DND-41 (cell line): ENCODE measurements around the gene PLXNB3.
A peak's percentile ranks its signal among the peaks of the same experiment; 100 is the strongest.

Experiments used
- ATAC-seq: fragments of 200-7000 bp; cut with Tn5 transposase; 3 replicates; pipeline ENCODE4 v1.9.1; 2021; ENCODE audit warnings: low read depth; ENCODE audit not compliant: insufficient read depth
- DNase-seq: peaks from one replicate; pipeline ENCODE4 v3.0.0-alpha.2; 2020
- H2AFZ ChIP-seq: 2 replicates; pipeline ENCODE4 v1.6.0; 2012; ENCODE audit warnings: low read depth, low read length
- H3K27ac ChIP-seq: 2 replicates; pipeline ENCODE4 v1.5.1; 2012; ENCODE audit warnings: low read length, inconsistent platforms
- H3K27me3 ChIP-seq: fragments of 200-600 bp; sonication (generic); 2 replicates; pipeline ENCODE4 v1.6.0; 2012; ENCODE audit warnings: low read length, mild to moderate bottlenecking, inconsistent platforms; ENCODE audit not compliant: insufficient read depth, poor library complexity
- H3K36me3 ChIP-seq: 2 replicates; pipeline ENCODE4 v1.5.1; 2012; ENCODE audit warnings: low read length, inconsistent platforms; ENCODE audit not compliant: insufficient read depth
- H3K4me1 ChIP-seq: 2 replicates; pipeline ENCODE4 v1.5.1; 2012; ENCODE audit warnings: mild to moderate bottlenecking, low read length; ENCODE audit not compliant: insufficient read depth
- H3K4me2 ChIP-seq: 2 replicates; pipeline ENCODE4 v1.6.0; 2012; ENCODE audit warnings: mild to moderate bottlenecking, moderate library complexity, low read length, inconsistent platforms; ENCODE audit not compliant: insufficient read depth
- H3K4me3 ChIP-seq, 2 experiments: fragments of 200-600 bp in 1 of 2; shearing (Covaris generic) in 1 of 2; 2 replicates each; pipeline ENCODE4 v1.5.1; 2012 to 2016; ENCODE audit warnings: inconsistent platforms in 2 of 2, low read length in 2 of 2, mild to moderate bottlenecking in 2 of 2, low read depth in 1 of 2, moderate library complexity in 1 of 2
- H3K79me2 ChIP-seq: 2 replicates; pipeline ENCODE4 v1.6.0; 2012; ENCODE audit warnings: low read length, inconsistent platforms; ENCODE audit not compliant: insufficient read depth
- H3K9ac ChIP-seq: 2 replicates; pipeline ENCODE4 v1.6.0; 2012; ENCODE audit warnings: low read depth, mild to moderate bottlenecking, inconsistent platforms, low read length, moderate library complexity
- H3K9me3 ChIP-seq: 2 replicates; pipeline ENCODE4 v1.5.1; 2012; ENCODE audit warnings: low read length, moderate library complexity, mild to moderate bottlenecking, inconsistent platforms; ENCODE audit not compliant: insufficient read depth, severe bottlenecking
- H4K20me1 ChIP-seq: 2 replicates; pipeline ENCODE4 v1.6.0; 2012; ENCODE audit warnings: low read length; ENCODE audit not compliant: insufficient read depth
- CTCF ChIP-seq: IDR thresholded peaks from 2 replicates; pipeline ENCODE4 v1.5.1; 2012; ENCODE audit warnings: borderline replicate concordance, low read length, moderate library complexity, mild to moderate bottlenecking; ENCODE audit not compliant: poor library complexity, severe bottlenecking; ENCODE audit errors: extremely low read depth
- EZH2 ChIP-seq: IDR thresholded peaks from 3 replicates; pipeline ENCODE4 v1.6.1; 2012; ENCODE audit warnings: borderline replicate concordance, low read depth, mild to moderate bottlenecking, moderate library complexity, low read length, inconsistent platforms; ENCODE audit not compliant: severe bottlenecking

Gene PLXNB3

GRCh38 chrX:153781428-153782047 is 17.5 kb downstream of the PLXNB3 start:
- H3K79me2 ChIP-seq, result no peaks in the 10 kb centered on the region
- no peaks in the 10 kb centered on the region for H3K27me3 ChIP-seq
- H3K36me3 ChIP-seq, result peaks cover 14% of the 10 kb centered on the region
- TF ChIP-seq CTCF, result no peak
- no peak overlapping the region for H3K4me3 ChIP-seq
- ATAC-seq (0 out of 3 replicates have a peak, but pooled peaks have one; percentile 12), DNase-seq (no peak)
- no peak overlapping the region for H3K4me2 ChIP-seq
- no peaks in the 10 kb centered on the region for H3K9me3 ChIP-seq
- H3K4me1 ChIP-seq, result no peaks in the 10 kb centered on the region
- H3K9ac ChIP-seq, result no peak overlapping the region
- H2AFZ ChIP-seq, result no peak overlapping the region
- no peak overlapping the region for H3K27ac ChIP-seq
- H4K20me1 ChIP-seq, result no peaks in the 10 kb centered on the region

- Histone ChIP-seq H3K4me2 (no peak overlapping the region), H3K27ac (no peak overlapping the region), H3K79me2 (no peaks in the 10 kb centered on the region), H4K20me1 (no peaks in the 10 kb centered on the region), H3K36me3 (peaks cover 21% of the 10 kb centered on the region), H3K4me1 (no peaks in the 10 kb centered on the region), H3K9ac (no peak overlapping the region), H3K27me3 (no peaks in the 10 kb centered on the region), H2AFZ (no peak overlapping the region), H3K9me3 (no peaks in the 10 kb centered on the region), H3K4me3 (no peak overlapping the region)
- ATAC-seq (no peak), DNase-seq (no peak)
- TF ChIP-seq EZH2 (no peak), CTCF (peak; percentile 26)
These were observed 18.3 kb downstream of the PLXNB3 start for GRCh38 chrX:153782313-153782712.

DNA sequence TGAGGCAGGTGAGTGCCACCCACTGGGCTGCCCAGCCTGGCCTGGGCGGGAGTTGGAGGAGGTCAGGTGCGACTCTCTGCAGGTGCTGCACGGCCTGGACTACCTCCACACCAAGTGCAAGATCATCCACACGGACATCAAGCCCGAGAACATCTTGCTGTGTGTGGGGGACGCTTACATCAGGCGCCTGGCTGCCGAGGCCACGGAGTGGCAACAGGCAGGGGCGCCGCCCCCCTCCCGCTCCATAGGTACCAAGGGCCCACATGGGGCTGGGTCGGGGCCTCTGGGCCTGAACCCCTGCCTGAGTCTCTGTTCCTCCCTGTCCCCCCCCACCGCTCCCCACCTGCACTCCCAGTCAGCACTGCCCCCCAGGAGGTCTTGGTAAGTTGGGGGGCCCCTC is 18.8 kb downstream of the PLXNB3 start:
- Histone ChIP-seq H3K4me3 (no peak overlapping the region), H3K4me1 (no peaks in the 10 kb centered on the region), H4K20me1 (no peaks in the 10 kb centered on the region), H3K27me3 (no peaks in the 10 kb centered on the region), H3K27ac (no peak overlapping the region), H3K36me3 (peaks cover 27% of the 10 kb centered on the region), H3K9me3 (no peaks in the 10 kb centered on the region), H3K9ac (no peak overlapping the region), H3K79me2 (no peaks in the 10 kb centered on the region), H3K4me2 (no peak overlapping the region), H2AFZ (no peak overlapping the region)
- no peak for DNase-seq
- no peak for ATAC-seq
- TF ChIP-seq EZH2, result no peak

GRCh38 chrX:153783378-153784013 is 19.4 kb downstream of the PLXNB3 start:
- no peaks in the 10 kb centered on the region for H3K27me3 ChIP-seq
- TF ChIP-seq EZH2, result no peak
- TF ChIP-seq CTCF, result no peak
- no peaks in the 10 kb centered on the region for H3K4me1 ChIP-seq
- peaks cover 33% of the 10 kb centered on the region for H3K36me3 ChIP-seq
- H2AFZ ChIP-seq, result no peak overlapping the region
- DNase-seq (no peak), ATAC-seq (no peak)
- H3K9ac ChIP-seq, result no peak overlapping the region
- H3K27ac ChIP-seq, result no peak overlapping the region
- H3K4me2 ChIP-seq, result no peak overlapping the region
- H3K4me3 ChIP-seq, result no peak overlapping the region
- no peaks in the 10 kb centered on the region for H3K79me2 ChIP-seq
- H3K9me3 ChIP-seq, result no peaks in the 10 kb centered on the region
- no peaks in the 10 kb centered on the region for H4K20me1 ChIP-seq
